ENCODE measurements around the gene CAMK1D. TPM values are rescaled to one million over a fixed set of nuclear protein-coding genes. Genes with fewer than 3 reads are reported as not detected.

Gene CAMK1D
- total and polyA plus RNA-seq, 2 experiments from 2014 or later = 3.5 to 6.0 TPM

- H3K4me3 ChIP-seq = no peak overlapping the region
- no peaks in the 10 kb centered on the region for H3K9me2 ChIP-seq (replicated peaks; ENCODE audit: insufficient read depth)
- H3K79me2 ChIP-seq = no peaks in the 10 kb centered on the region
- H3K36me3 ChIP-seq (replicated peaks; ENCODE audit: insufficient read depth, low read depth) = no peaks in the 10 kb centered on the region
- no peak overlapping the region for H2AFZ ChIP-seq
- H4K20me1 ChIP-seq (ENCODE audit: insufficient read depth, poor library complexity, severe bottlenecking) = no peaks in the 10 kb centered on the region
- 92% methylated on average over 20 of the region's 20 CpGs for WGBS (ENCODE audit: low lambda C conversion rate, missing lambda C conversion rate)
- H3K9me3 ChIP-seq (ENCODE audit: low read depth) = no peaks in the 10 kb centered on the region
- no peak for TF ChIP-seq CTCF (IDR thresholded peaks at IDR 0.05; ENCODE audit: poor library complexity)
- no peak for TF ChIP-seq EZH2phosphoT487 (IDR thresholded peaks at IDR 0.05; ENCODE audit: low read depth, severe bottlenecking, unreplicated experiment)
- no peak for DNase-seq (ENCODE audit: low spot score)
- H3K4me1 ChIP-seq (ENCODE audit: insufficient read depth) = no peaks in the 10 kb centered on the region
- H3K27me3 ChIP-seq = no peaks in the 10 kb centered on the region
- no peak overlapping the region for H3K27ac ChIP-seq
- H3K4me2 ChIP-seq = no peak overlapping the region
Measured at GRCh38 chr10:12795315-12796110, 446.2 kb downstream of the CAMK1D start.

- Histone ChIP-seq H3K27ac (peak overlapping the region; percentile 20), H2AFZ (no peak overlapping the region), H3K4me2 (no peak overlapping the region), H4K20me1 (ENCODE audit: insufficient read depth, poor library complexity, severe bottlenecking) (no peaks in the 10 kb centered on the region), H3K27me3 (no peaks in the 10 kb centered on the region), H3K4me3 (no peak overlapping the region), H3K9me2 (replicated peaks; ENCODE audit: insufficient read depth) (no peaks in the 10 kb centered on the region), H3K36me3 (replicated peaks; ENCODE audit: insufficient read depth, low read depth) (no peaks in the 10 kb centered on the region), H3K4me1 (ENCODE audit: insufficient read depth) (no peaks in the 10 kb centered on the region), H3K79me2 (no peaks in the 10 kb centered on the region), H3K9me3 (ENCODE audit: low read depth) (no peaks in the 10 kb centered on the region)
- no peak for TF ChIP-seq EZH2phosphoT487 (IDR thresholded peaks at IDR 0.05; ENCODE audit: low read depth, severe bottlenecking, unreplicated experiment)
- TF ChIP-seq EZH2 (IDR thresholded peaks at IDR 0.05; ENCODE audit: borderline replicate concordance) = no peak
- TF ChIP-seq CTCF (IDR thresholded peaks at IDR 0.05; ENCODE audit: poor library complexity) = no peak
- WGBS (ENCODE audit: low lambda C conversion rate, missing lambda C conversion rate) = 62% methylated on average over 13 of the region's 13 CpGs
- DNase-seq (ENCODE audit: low spot score) = no peak
Measured at GRCh38 chr10:12796401-12797160, 447.2 kb downstream of the CAMK1D start.

GRCh38 chr10:12797471-12798262, 448.3 kb downstream of the CAMK1D start:
- no peak for DNase-seq (ENCODE audit: low spot score)
- Histone ChIP-seq H3K36me3 (replicated peaks; ENCODE audit: insufficient read depth, low read depth) (no peaks in the 10 kb centered on the region), H3K4me2 (no peak overlapping the region), H3K27me3 (no peaks in the 10 kb centered on the region), H3K9me2 (replicated peaks; ENCODE audit: insufficient read depth) (no peaks in the 10 kb centered on the region), H3K4me3 (no peak overlapping the region), H4K20me1 (ENCODE audit: insufficient read depth, poor library complexity, severe bottlenecking) (no peaks in the 10 kb centered on the region), H2AFZ (no peak overlapping the region), H3K79me2 (no peaks in the 10 kb centered on the region), H3K27ac (no peak overlapping the region), H3K4me1 (ENCODE audit: insufficient read depth) (no peaks in the 10 kb centered on the region), H3K9me3 (ENCODE audit: low read depth) (no peaks in the 10 kb centered on the region)
- WGBS (ENCODE audit: low lambda C conversion rate, missing lambda C conversion rate) = 75% methylated on average over 11 of the region's 11 CpGs
- no peak for TF ChIP-seq EZH2phosphoT487 (IDR thresholded peaks at IDR 0.05; ENCODE audit: low read depth, severe bottlenecking, unreplicated experiment)

Measured in hepatocyte (in vitro differentiated cells).